ENCODE results near the gene ATP2B2. TPM values are rescaled to one million over a fixed set of nuclear protein-coding genes. Genes with fewer than 3 reads are reported as not detected.

ATP2B2 gene
- total and polyA plus RNA-seq, 9 of the 15 experiments (the other 6 are each of a cell fraction or from before 2014, with no cell fraction given), result 0.06 TPM; not detected in 8

DNA sequence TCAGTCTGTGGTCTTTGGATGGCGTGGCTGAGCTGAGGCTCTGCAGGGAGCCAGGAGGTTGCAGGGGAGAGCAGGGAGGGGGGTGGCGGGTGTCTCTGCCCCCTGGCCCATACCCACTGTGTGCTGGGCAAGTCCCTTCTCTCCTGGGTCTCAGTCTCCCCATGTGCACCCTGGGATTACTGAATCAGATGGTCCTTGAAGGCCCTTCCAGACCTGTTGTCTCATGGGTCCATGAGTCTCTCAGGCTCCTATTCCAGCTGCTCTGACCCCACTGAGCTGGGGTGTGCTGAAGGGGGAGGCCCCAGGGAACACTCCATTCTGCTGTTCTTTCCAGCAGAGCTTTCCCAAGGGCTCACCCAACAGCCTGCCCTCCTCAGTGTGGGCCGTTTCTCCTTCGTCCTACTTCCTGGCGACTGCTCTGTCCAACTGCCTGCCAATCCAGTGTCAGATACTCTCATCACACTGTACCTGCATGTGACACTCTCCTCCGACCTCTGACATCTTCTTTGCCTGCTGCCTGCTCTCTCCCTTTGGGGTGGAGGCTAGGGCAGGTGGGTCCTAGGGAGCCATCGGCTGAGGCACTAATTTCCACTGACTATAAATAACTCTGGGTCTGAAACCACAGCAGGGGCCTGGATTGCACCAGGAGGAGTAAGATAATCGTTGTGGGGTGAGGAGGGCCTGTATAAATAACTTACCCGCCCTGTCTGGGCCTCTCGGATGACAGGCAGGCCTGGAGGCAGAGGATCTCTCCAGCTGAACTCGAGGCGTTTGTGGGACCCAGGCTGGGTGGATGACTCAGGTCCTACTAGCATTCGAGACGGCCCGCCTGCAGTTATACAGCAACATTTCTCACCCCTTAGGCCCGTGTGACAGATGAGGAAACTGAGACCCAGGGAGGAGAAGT lies 67.1 kb downstream of the ATP2B2 start (continued):
- TF ChIP-seq SP2 (IDR thresholded peaks at IDR 0.05; ENCODE audit: extremely low read depth, low read depth, low read length, poor library complexity, severe bottlenecking) (no peak), L3MBTL2 (IDR thresholded peaks at IDR 0.05) (no peak), MCM7 (IDR thresholded peaks at IDR 0.05) (no peak), PRMT5 (CRISPR knock-in tag; IDR thresholded peaks at IDR 0.05) (no peak), ZNF324 (CRISPR knock-in tag; IDR thresholded peaks at IDR 0.05) (no peak), GTF2E2 (tag; IDR thresholded peaks at IDR 0.05) (no peak), BRD4 (IDR thresholded peaks at IDR 0.05) (no peak)
- TF ChIP-seq, protein P1, sequence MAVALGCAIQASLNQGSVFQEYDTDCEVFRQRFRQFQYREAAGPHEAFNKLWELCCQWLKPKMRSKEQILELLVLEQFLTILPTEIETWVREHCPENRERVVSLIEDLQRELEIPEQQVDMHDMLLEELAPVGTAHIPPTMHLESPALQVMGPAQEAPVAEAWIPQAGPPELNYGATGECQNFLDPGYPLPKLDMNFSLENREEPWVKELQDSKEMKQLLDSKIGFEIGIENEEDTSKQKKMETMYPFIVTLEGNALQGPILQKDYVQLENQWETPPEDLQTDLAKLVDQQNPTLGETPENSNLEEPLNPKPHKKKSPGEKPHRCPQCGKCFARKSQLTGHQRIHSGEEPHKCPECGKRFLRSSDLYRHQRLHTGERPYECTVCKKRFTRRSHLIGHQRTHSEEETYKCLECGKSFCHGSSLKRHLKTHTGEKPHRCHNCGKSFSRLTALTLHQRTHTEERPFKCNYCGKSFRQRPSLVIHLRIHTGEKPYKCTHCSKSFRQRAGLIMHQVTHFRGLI (CRISPR knock-in tag; IDR thresholded peaks at IDR 0.05), result no peak
- TF ChIP-seq, protein P2, sequence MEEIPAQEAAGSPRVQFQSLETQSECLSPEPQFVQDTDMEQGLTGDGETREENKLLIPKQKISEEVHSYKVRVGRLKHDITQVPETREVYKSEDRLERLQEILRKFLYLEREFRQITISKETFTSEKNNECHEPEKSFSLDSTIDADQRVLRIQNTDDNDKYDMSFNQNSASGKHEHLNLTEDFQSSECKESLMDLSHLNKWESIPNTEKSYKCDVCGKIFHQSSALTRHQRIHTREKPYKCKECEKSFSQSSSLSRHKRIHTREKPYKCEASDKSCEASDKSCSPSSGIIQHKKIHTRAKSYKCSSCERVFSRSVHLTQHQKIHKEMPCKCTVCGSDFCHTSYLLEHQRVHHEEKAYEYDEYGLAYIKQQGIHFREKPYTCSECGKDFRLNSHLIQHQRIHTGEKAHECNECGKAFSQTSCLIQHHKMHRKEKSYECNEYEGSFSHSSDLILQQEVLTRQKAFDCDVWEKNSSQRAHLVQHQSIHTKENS (CRISPR knock-in tag; IDR thresholded peaks at IDR 0.05), result no peak
- TF ChIP-seq, protein P3, sequence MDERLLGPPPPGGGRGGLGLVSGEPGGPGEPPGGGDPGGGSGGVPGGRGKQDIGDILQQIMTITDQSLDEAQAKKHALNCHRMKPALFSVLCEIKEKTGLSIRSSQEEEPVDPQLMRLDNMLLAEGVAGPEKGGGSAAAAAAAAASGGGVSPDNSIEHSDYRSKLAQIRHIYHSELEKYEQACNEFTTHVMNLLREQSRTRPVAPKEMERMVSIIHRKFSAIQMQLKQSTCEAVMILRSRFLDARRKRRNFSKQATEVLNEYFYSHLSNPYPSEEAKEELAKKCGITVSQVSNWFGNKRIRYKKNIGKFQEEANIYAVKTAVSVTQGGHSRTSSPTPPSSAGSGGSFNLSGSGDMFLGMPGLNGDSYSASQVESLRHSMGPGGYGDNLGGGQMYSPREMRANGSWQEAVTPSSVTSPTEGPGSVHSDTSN (CRISPR knock-in tag; IDR thresholded peaks at IDR 0.05; ENCODE audit: low read depth), result no peak
- TF ChIP-seq, protein P3 (tag; conservative IDR thresholded peaks at IDR 0.05; ENCODE audit: low read depth), result 0 out of 2 replicates have a peak, but pooled peaks have one; percentile 16
- TF ChIP-seq, protein P4, sequence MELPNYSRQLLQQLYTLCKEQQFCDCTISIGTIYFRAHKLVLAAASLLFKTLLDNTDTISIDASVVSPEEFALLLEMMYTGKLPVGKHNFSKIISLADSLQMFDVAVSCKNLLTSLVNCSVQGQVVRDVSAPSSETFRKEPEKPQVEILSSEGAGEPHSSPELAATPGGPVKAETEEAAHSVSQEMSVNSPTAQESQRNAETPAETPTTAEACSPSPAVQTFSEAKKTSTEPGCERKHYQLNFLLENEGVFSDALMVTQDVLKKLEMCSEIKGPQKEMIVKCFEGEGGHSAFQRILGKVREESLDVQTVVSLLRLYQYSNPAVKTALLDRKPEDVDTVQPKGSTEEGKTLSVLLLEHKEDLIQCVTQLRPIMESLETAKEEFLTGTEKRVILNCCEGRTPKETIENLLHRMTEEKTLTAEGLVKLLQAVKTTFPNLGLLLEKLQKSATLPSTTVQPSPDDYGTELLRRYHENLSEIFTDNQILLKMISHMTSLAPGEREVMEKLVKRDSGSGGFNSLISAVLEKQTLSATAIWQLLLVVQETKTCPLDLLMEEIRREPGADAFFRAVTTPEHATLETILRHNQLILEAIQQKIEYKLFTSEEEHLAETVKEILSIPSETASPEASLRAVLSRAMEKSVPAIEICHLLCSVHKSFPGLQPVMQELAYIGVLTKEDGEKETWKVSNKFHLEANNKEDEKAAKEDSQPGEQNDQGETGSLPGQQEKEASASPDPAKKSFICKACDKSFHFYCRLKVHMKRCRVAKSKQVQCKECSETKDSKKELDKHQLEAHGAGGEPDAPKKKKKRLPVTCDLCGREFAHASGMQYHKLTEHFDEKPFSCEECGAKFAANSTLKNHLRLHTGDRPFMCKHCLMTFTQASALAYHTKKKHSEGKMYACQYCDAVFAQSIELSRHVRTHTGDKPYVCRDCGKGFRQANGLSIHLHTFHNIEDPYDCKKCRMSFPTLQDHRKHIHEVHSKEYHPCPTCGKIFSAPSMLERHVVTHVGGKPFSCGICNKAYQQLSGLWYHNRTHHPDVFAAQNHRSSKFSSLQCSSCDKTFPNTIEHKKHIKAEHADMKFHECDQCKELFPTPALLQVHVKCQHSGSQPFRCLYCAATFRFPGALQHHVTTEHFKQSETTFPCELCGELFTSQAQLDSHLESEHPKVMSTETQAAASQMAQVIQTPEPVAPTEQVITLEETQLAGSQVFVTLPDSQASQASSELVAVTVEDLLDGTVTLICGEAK (IDR thresholded peaks at IDR 0.05), result no peak
- TF ChIP-seq, protein P4 (CRISPR knock-in tag; IDR thresholded peaks at IDR 0.05), result no peak
